ENCODE results near the gene USP22. TPM values are rescaled to one million over a fixed set of nuclear protein-coding genes. Genes with fewer than 3 reads are reported as not detected.

Gene USP22
- total and polyA plus RNA-seq, 2 donors (not counting 1 experiment from before 2014, with no cell fraction given), result 235 TPM

DNA sequence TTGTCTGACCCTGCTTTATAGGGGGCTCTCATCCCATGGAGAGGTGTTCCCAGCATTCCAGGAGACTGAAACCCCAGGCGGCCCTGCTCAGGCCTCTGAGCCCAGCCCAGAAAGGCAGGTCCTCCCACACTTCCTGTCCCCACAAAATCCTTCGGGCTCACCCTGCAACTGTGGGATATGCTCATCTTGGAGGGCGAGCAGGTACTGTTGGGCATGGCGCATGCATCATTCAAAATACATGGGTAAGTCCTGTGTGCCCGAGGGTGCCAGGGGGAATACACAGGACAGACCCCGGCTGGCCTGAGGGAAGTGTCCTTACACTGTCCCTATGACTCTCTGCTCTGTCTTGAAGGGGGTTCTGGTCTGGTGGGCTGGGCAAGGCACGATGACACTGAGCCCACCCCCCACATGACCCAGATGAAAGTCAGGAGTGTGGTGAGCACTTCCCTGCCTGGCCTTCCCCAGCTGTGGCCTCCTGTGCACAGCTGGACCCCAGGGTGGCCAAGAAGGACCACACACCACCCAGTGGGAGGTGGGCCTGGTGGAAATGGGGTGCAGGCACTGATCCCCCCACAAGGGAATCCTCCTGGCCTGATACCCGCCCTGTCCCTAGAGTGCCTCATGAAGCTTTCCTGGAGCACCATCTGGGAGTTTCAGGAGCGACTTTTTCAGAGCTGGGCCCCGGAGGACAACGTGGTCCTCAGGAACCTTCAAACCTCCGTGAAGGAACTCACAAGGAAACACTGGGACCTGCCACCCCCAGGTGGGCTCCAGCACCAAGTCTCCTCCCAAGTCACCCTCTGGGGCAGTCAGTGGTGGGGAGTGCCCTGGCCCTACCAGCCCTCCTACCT lies 46.7 kb downstream of the USP22 start:
- H2AFZ ChIP-seq (ENCODE audit: low read length), result no peak overlapping the region
- H3K79me2 ChIP-seq (ENCODE audit: control insufficient read depth, insufficient read depth, low read length), result peaks cover 9% of the 10 kb centered on the region
- H3K4me2 ChIP-seq (ENCODE audit: extremely low read depth, insufficient read depth, low read length), result no peak overlapping the region
- H3K4me1 ChIP-seq (ENCODE audit: control insufficient read depth, extremely low read depth, insufficient read depth, low read length), result peaks cover 12% of the 10 kb centered on the region
- H3K9me3 ChIP-seq (ENCODE audit: control insufficient read depth, insufficient read depth, low read depth, low read length), result no peaks in the 10 kb centered on the region
- no peak overlapping the region for H3K9ac ChIP-seq (ENCODE audit: insufficient read depth, low read length)
- no peak for DNase-seq (ENCODE audit: low read depth in 2 of 2)
- H3K4me3 ChIP-seq (replicated peaks in 1 of 4; ENCODE audit: control extremely low read depth in 1 of 4, insufficient read depth in 1 of 4, low read depth in 3 of 4, low read length in 4 of 4), result no peak overlapping the region
- peaks cover 9% of the 10 kb centered on the region for H3K36me3 ChIP-seq (ENCODE audit: control insufficient read depth, insufficient read depth, low read length)
- H3K27me3 ChIP-seq (ENCODE audit: control insufficient read depth, insufficient read depth, low read length), result no peaks in the 10 kb centered on the region
- no peak for TF ChIP-seq EZH2 (IDR thresholded peaks at IDR 0.05; ENCODE audit: low read length, missing control alignments)
- TF ChIP-seq, protein P1, sequence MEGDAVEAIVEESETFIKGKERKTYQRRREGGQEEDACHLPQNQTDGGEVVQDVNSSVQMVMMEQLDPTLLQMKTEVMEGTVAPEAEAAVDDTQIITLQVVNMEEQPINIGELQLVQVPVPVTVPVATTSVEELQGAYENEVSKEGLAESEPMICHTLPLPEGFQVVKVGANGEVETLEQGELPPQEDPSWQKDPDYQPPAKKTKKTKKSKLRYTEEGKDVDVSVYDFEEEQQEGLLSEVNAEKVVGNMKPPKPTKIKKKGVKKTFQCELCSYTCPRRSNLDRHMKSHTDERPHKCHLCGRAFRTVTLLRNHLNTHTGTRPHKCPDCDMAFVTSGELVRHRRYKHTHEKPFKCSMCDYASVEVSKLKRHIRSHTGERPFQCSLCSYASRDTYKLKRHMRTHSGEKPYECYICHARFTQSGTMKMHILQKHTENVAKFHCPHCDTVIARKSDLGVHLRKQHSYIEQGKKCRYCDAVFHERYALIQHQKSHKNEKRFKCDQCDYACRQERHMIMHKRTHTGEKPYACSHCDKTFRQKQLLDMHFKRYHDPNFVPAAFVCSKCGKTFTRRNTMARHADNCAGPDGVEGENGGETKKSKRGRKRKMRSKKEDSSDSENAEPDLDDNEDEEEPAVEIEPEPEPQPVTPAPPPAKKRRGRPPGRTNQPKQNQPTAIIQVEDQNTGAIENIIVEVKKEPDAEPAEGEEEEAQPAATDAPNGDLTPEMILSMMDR (conservative IDR thresholded peaks at IDR 0.05 in 1 of 2, IDR thresholded peaks at IDR 0.05 in 1 of 2; ENCODE audit: low read depth in 1 of 2, low read length in 2 of 2), result no peak
- H4K20me1 ChIP-seq (ENCODE audit: control insufficient read depth, extremely low read depth, insufficient read depth, low read length), result no peaks in the 10 kb centered on the region
- no peak overlapping the region for H3K27ac ChIP-seq (ENCODE audit: insufficient read depth, low read length)

DNA sequence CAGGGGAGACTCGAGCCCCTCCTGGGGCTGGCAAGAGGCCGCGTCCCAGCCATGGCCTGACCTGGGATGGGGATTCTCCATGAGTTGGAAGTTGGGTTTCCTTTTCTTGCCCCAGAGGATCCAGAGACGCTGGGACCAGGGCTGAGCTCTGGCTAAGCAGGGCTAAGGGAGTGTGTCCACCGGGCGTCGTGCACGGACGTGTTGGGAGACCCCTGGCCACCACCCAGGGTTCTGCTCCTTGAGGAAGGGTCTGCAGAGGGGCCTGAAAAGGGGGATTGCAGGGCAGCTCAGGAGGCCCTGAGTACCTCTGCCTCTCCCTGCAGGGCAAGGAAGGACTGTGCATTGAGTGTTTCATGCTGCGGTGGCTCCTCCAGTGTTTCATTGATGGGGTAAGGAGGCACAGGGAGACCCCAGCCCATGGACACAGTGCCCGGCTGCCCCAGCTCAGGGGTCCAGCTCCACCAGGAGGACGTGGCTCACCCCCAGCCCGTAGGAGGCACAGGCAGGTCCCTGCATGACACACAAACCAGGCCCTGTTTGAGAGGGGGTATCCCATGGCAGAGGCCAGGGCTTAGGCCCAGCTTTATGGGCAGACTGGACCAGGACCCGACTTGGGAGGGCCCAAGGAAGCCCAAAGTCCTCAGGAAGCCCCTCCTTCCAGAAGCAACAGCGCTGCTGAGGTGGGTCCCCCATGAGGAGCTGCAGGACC lies 47.5 kb downstream of the USP22 start:
- H3K79me2 ChIP-seq (ENCODE audit: control insufficient read depth, insufficient read depth, low read length), result peaks cover 5% of the 10 kb centered on the region
- no peaks in the 10 kb centered on the region for H3K27me3 ChIP-seq (ENCODE audit: control insufficient read depth, insufficient read depth, low read length)
- no peak overlapping the region for H3K4me2 ChIP-seq (ENCODE audit: extremely low read depth, insufficient read depth, low read length)
- H3K9me3 ChIP-seq (ENCODE audit: control insufficient read depth, insufficient read depth, low read depth, low read length), result no peaks in the 10 kb centered on the region
- TF ChIP-seq EZH2 (IDR thresholded peaks at IDR 0.05; ENCODE audit: low read length, missing control alignments), result no peak
- TF ChIP-seq, protein P1 (conservative IDR thresholded peaks at IDR 0.05 in 1 of 2, IDR thresholded peaks at IDR 0.05 in 1 of 2; ENCODE audit: low read depth in 1 of 2, low read length in 2 of 2), result no peak
- peaks cover 12% of the 10 kb centered on the region for H3K4me1 ChIP-seq (ENCODE audit: control insufficient read depth, extremely low read depth, insufficient read depth, low read length)
- H3K4me3 ChIP-seq (replicated peaks in 1 of 4; ENCODE audit: control extremely low read depth in 1 of 4, insufficient read depth in 1 of 4, low read depth in 3 of 4, low read length in 4 of 4), result no peak overlapping the region
- no peak for DNase-seq (ENCODE audit: low read depth in 2 of 2)
- H4K20me1 ChIP-seq (ENCODE audit: control insufficient read depth, extremely low read depth, insufficient read depth, low read length), result no peaks in the 10 kb centered on the region
- no peak overlapping the region for H3K27ac ChIP-seq (ENCODE audit: insufficient read depth, low read length)
- H3K9ac ChIP-seq (ENCODE audit: insufficient read depth, low read length), result no peak overlapping the region
- peaks cover 6% of the 10 kb centered on the region for H3K36me3 ChIP-seq (ENCODE audit: control insufficient read depth, insufficient read depth, low read length)
- no peak overlapping the region for H2AFZ ChIP-seq (ENCODE audit: low read length)

DNA sequence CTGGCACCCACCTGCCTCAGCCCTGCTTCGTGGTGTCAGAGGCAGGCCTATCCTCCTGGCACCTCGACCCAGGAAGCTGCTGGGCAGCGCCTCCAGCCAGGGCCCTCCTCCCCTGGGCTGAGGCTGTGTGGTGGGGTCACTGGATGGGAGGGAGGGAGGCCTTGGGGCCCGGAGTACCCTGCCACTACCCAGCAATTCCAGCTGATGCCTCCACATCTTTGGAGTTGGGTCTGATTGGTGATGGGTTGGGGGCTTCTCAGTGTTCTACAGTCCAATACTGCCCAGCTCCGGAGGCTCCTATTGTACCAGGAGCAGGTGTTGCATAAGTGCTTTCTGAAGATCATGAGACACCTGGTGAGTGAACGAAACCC lies 48.0 kb downstream of the USP22 start:
- Histone ChIP-seq H3K36me3 (ENCODE audit: control insufficient read depth, insufficient read depth, low read length) (peaks cover 2% of the 10 kb centered on the region), H3K9me3 (ENCODE audit: control insufficient read depth, insufficient read depth, low read depth, low read length) (no peaks in the 10 kb centered on the region), H3K79me2 (ENCODE audit: control insufficient read depth, insufficient read depth, low read length) (no peaks in the 10 kb centered on the region), H3K4me1 (ENCODE audit: control insufficient read depth, extremely low read depth, insufficient read depth, low read length) (peaks cover 6% of the 10 kb centered on the region), H2AFZ (ENCODE audit: low read length) (no peak overlapping the region), H4K20me1 (ENCODE audit: control insufficient read depth, extremely low read depth, insufficient read depth, low read length) (no peaks in the 10 kb centered on the region), H3K4me3 (replicated peaks in 1 of 4; ENCODE audit: control extremely low read depth in 1 of 4, insufficient read depth in 1 of 4, low read depth in 3 of 4, low read length in 4 of 4) (no peak overlapping the region), H3K4me2 (ENCODE audit: extremely low read depth, insufficient read depth, low read length) (no peak overlapping the region), H3K27ac (ENCODE audit: insufficient read depth, low read length) (no peak overlapping the region), H3K9ac (ENCODE audit: insufficient read depth, low read length) (no peak overlapping the region), H3K27me3 (ENCODE audit: control insufficient read depth, insufficient read depth, low read length) (no peaks in the 10 kb centered on the region)
- no peak for DNase-seq (ENCODE audit: low read depth in 2 of 2)
- TF ChIP-seq EZH2 (IDR thresholded peaks at IDR 0.05; ENCODE audit: low read length, missing control alignments), result no peak
